ENCODE results near the gene OR2A5.

- TF ChIP-seq CTCF (IDR thresholded peaks at IDR 0.05) (no peak), POLR2A (IDR thresholded peaks at IDR 0.05) (no peak)
These were observed 29.3 kb upstream of the OR2A5 start for GRCh38 chr7:144019457-144019856.

Data from testis (tissue), 2 donors.